IPS-NIHi7 (cell line): ENCODE results near the gene CHRNB2.

Source experiments
- DNase-seq: peaks from one replicate; pipeline ENCODE4 v3.0.0; 2012; ENCODE audit warnings: mixed read lengths; ENCODE audit errors: extremely low spot score

CHRNB2 gene

GRCh38 chr1:154609398-154610380 lies 42.1 kb downstream of the CHRNB2 start:
- DNase-seq, result peak; percentile 46

- DNase-seq, result no peak
Observed at GRCh38 chr1:154611150-154611862, 43.7 kb downstream of the CHRNB2 start.

GRCh38 chr1:154614247-154614646 lies 46.7 kb downstream of the CHRNB2 start:
- DNase-seq, result peak; percentile 38

- no peak for DNase-seq
Observed at GRCh38 chr1:154614901-154615300, 47.3 kb downstream of the CHRNB2 start.

GRCh38 chr1:154615411-154615810 lies 47.8 kb downstream of the CHRNB2 start:
- no peak for DNase-seq

DNA sequence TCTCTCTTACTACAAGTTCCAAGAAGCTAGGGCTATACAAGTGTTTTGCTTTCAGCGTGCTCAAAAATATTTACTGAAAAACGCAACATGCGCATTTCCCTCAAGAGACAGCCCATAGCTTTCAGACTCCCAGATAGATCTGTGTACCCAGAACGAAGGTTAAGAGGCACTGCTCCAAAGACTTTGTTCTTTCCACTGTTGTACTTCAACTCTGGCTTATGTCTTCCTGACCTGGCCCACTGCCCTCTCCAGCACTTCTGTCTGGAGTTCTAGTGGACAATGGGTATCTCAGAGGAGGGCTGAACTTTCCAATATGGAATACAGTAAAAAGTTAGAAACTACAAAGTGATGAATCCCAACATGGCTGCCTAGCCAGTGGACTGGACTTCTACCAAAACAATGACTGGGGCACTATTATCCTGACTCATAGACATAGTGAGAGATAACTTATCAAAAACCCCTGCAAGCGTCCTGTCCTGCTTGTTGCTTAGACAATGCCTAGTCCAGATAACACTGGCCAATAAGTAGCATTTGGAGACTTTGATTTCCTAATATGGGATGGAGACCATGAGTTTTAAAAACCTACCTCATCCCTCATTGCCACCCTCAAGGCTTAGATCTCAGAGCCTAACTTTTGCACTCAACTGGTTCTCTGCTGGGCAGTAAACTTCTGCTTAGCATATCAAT lies 49.2 kb downstream of the CHRNB2 start:
- no peak for DNase-seq

- no peak for DNase-seq
Observed at GRCh38 chr1:154619181-154619948, 51.8 kb downstream of the CHRNB2 start.

DNA sequence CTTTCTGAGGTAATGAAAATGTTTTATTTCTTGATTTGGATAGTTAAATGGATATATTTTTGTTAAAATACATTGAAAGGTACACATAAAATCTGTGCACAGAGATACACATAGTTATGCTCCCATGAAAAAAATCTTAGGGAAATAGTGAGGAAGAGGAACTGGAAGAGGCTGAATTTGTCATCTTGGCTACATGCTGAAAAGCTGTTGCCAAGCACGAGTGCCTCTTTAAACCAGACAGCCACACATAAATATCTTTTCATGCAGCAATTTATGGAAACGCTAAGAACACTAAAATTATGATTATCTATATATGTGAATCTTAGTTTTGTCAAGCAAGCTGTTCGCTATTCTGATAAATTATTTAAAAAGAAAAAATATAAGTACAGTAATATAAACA lies 53.2 kb downstream of the CHRNB2 start:
- no peak for DNase-seq

DNA sequence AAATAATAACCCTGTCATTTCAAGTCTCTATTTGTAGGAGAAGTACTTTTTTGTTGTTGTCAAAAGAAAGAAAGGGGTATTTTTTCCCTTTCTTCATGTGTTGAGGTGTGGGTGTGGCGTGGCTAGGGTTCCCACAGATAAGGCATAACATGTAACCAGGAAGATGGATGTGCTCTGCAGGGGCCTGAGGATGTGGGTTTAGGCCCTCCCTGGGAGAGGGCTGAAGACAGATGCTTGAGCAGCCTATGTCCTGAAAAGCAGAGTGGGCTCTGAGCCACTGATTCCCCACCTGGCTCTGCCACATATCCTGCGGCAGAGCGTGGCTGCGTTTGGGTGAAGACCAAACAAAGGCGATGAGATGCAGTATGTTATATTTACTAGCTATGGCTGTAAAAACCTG lies 54.3 kb downstream of the CHRNB2 start:
- no peak for DNase-seq

- DNase-seq, result no peak
Observed at GRCh38 chr1:154622503-154623039, 55.0 kb downstream of the CHRNB2 start.

DNA sequence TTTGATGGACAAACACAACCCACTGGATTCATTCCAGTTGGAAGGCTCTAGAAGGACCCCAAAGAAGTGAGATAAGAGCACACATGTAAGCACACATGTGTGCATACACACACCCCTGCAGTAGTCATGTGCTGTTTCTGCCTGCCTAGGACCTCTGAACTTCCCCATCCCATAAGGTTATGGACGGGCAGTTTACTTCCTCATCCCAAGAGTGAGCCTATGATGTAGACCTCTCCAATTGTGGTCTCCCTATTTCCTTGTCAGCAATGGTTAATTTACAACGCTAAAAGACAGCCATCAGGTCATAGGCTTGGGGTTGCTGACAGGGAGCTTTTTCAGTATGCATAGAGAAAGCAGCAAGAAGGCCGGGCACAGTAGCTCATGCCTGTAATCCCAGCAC lies 55.8 kb downstream of the CHRNB2 start:
- DNase-seq, result no peak

GRCh38 chr1:154624746-154625643 lies 57.4 kb downstream of the CHRNB2 start:
- no peak for DNase-seq

GRCh38 chr1:154626456-154627256 lies 59.1 kb downstream of the CHRNB2 start:
- no peak for DNase-seq

DNA sequence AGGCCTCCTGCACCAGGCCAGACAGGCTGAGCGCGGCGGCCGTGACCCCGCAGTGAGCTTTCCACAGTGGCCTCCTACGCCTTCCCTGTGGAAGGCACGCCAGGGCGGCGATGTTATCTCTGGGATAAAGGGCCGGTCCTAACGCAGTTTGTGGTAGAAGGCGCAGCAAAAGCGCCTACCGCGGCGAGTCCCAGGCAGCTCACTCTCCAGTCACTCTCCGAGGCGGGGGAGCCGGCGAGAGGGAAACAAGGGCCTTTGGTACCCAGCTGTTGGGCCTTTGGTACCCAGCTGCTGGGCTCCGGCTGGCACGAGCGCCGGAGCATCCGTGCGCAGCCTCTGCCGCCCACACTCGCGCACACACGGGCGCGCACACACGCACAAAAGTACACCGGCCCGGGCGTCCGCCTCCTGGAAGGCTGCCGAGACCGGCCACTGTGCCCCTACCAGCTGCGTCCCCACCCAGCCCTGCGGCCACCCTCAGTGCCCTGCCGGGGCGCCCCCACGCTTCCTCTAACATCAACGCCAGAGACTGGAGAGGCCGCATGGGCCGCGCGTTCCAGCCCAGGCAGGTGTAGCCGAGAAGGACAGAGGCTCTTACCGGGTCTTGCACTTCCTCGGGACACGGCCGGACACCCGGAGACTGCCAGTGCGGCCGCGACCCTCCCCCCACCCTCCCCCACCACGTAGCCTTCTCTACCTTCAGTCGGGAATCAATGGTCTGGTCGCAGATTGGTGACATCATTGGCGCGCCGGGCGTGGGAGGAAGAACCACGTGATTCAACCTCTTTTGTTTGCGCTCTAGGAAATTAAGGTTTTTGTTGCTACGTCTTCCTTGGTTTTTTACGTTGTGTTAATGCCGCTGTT lies 59.9 kb downstream of the CHRNB2 start:
- DNase-seq, result peak; percentile 91

DNA sequence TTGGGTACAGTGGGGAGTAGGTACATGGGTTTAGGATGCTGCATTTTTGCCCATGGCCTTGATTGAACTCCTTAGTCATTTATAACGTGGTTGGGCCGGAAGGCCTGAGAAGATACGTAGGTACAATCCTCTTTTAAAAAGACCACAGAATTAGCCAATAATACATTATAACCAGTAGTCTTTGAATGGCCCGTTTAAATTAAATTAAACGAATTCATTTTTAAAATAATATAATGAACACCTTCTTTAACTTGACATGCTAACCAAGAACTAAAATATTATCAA lies 60.5 kb downstream of the CHRNB2 start:
- no peak for DNase-seq

GRCh38 chr1:154629061-154629674 lies 61.6 kb downstream of the CHRNB2 start:
- DNase-seq, result no peak
